ENCODE results near the gene SEMA3G. TPM values are rescaled to one million over a fixed set of nuclear protein-coding genes. Genes with fewer than 3 reads are reported as not detected.
A peak's percentile ranks its signal among the peaks of the same experiment; 100 is the strongest.

Gene SEMA3G
- total RNA-seq, 2 experiments from 2014 or later = not detected

- Mint-ChIP-seq H3K4me3 (no peak overlapping the region), H3K27ac (no peak overlapping the region), H3K36me3 (ENCODE audit: low read depth) (no peaks in the 10 kb centered on the region), H3K9me3 (no peaks in the 10 kb centered on the region), H3K27me3 (no peaks in the 10 kb centered on the region), H3K4me1 (ENCODE audit: low read depth) (no peaks in the 10 kb centered on the region)
- peak; percentile 87 for ATAC-seq
- intact Hi-C loops (cut with micrococcal nuclease) = loop anchor here (2.0 kb wide), 1 partner anchor 18 kb away; no protein-coding TSS in a partner anchor
- peak; percentile 57 for DNase-seq
- ChIA-PET CTCF (interaction anchor here (0.7 to 5.8 kb wide), 27 partner anchors 7 to 427 kb away, joined by 3 to 111 read pairs (median 4); partner anchors contain the start of genes SEMA3G, TNNC1 and UQCC5), POLR2A (interaction anchor here (0.8 to 1.6 kb wide), 4 partner anchors 16 to 753 kb away, joined by 3 to 6 read pairs (median 4); no protein-coding TSS in a partner anchor)
- peak; percentile 80 for TF ChIP-seq CTCF (IDR thresholded peaks at IDR 0.05)
Measured at GRCh38 chr3:52428151-52429005, 16.5 kb downstream of the SEMA3G start.

DNA sequence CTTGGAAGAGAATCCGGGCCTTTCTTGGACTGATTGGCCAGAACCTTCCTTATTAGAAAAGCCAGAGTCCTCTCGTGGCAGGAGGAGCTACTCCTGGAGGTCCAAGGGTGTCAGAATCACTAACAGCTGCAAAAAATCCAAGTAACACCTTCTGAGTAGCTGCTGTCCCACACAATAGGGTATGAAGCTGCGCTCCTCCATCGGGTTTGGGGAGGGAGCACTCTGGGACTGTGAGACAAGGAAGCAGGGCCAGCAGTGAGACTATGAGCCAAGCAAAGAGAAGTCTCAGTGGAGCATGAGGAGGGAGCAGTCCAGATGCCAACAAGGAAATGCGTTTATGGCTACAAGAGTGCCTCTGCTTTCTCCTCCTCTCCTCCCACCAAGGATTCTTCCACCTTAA lies 21.7 kb downstream of the SEMA3G start:
- DNase-seq = no peak
- ChIA-PET CTCF (interaction anchor here (0.6 to 1.3 kb wide), 3 partner anchors 11 to 83 kb away, joined by 3 to 9 read pairs (median 6); partner anchors contain the start of gene SEMA3G), POLR2A (interaction anchor here (1.0 kb wide), 1 partner anchor 10 kb away, joined by 3 read pairs; no protein-coding TSS in a partner anchor)
- Mint-ChIP-seq H3K27ac (no peak overlapping the region), H3K4me3 (no peak overlapping the region), H3K36me3 (ENCODE audit: low read depth) (no peaks in the 10 kb centered on the region), H3K4me1 (ENCODE audit: low read depth) (no peaks in the 10 kb centered on the region), H3K27me3 (no peaks in the 10 kb centered on the region), H3K9me3 (no peaks in the 10 kb centered on the region)
- intact Hi-C loops (cut with micrococcal nuclease) = no loop called here
- ATAC-seq = no peak
- TF ChIP-seq CTCF (IDR thresholded peaks at IDR 0.05) = no peak

DNA sequence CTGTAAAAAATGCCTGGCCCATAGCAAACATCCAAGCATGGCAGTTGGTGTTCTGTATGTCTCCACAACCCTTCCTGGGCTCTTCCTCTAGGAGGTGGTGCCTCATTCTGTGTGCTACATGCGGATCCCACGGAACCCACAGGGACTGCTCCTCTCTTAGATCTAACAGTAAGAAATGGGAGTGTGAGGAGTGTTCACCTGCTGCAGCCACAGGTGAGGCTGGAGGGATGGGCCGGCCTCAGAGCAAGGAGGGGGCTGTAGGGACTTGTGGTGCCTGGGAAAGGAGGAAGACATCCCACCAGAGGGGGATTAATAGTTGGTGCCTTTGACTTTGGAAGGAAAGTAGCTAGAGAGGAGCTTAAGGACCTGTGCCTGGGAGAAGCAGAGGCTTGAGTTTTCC lies 22.2 kb downstream of the SEMA3G start:
- TF ChIP-seq CTCF (IDR thresholded peaks at IDR 0.05) = no peak
- Mint-ChIP-seq H3K36me3 (ENCODE audit: low read depth) (peaks cover under 1% of the 10 kb centered on the region), H3K27me3 (no peaks in the 10 kb centered on the region), H3K27ac (no peak overlapping the region), H3K9me3 (no peaks in the 10 kb centered on the region), H3K4me3 (no peak overlapping the region), H3K4me1 (ENCODE audit: low read depth) (peaks cover under 1% of the 10 kb centered on the region)
- POLR2A ChIA-PET = interaction anchor here (1.0 kb wide), 1 partner anchor 9 kb away, joined by 3 read pairs; no protein-coding TSS in a partner anchor
- intact Hi-C loops (cut with micrococcal nuclease) = no loop called here
- no peak for DNase-seq
- CTCF ChIA-PET = interaction anchor here (1.0 to 1.3 kb wide), 3 partner anchors 10 to 83 kb away, joined by 3 to 9 read pairs (median 6); partner anchors contain the start of gene SEMA3G
- ATAC-seq = no peak

- no peak for TF ChIP-seq CTCF (IDR thresholded peaks at IDR 0.05)
- Mint-ChIP-seq H3K27me3 (no peaks in the 10 kb centered on the region), H3K27ac (no peak overlapping the region), H3K4me1 (ENCODE audit: low read depth) (peaks cover 9% of the 10 kb centered on the region), H3K9me3 (no peaks in the 10 kb centered on the region), H3K36me3 (ENCODE audit: low read depth) (peaks cover 8% of the 10 kb centered on the region), H3K4me3 (no peak overlapping the region)
- ChIA-PET CTCF (interaction anchor here (1.5 to 2.2 kb wide), 2 partner anchors 8 kb away, joined by 8 to 16 read pairs; no protein-coding TSS in a partner anchor), POLR2A (no interaction called here)
- intact Hi-C loops (cut with micrococcal nuclease) = no loop called here
- DNase-seq (no peak), ATAC-seq (no peak)
Measured at GRCh38 chr3:52420388-52420787, 24.5 kb downstream of the SEMA3G start.

Data from activated CD8-positive, alpha-beta T cell treated with anti-CD3 and anti-CD28 coated beads for 36 hours (primary cell).